ENCODE measurements around the gene ITGAL.
"Not testable (repeated sequence)": the region's sequence is repeated elsewhere in the genome, so short reads cannot be mapped to it uniquely, and the experiment has no call there.

ITGAL gene

GRCh38 chr16:30521873-30522641 is 49.5 kb downstream of the ITGAL start:
- ATAC-seq (ENCODE audit: low read depth), result no peak
- Histone ChIP-seq H3K36me3 (ENCODE audit: low read depth) (peaks cover 9% of the 10 kb centered on the region; the same call in 1 of the 2 replicates), H3K4me1 (ENCODE audit: insufficient read depth, poor library complexity, severe bottlenecking) (no peaks in the 10 kb centered on the region), H3K27me3 (ENCODE audit: insufficient read depth, poor library complexity, severe bottlenecking) (no peaks in the 10 kb centered on the region), H3K27ac (ENCODE audit: poor library complexity, severe bottlenecking) (no peak overlapping the region), H3K4me3 (ENCODE audit: severe bottlenecking) (no peak overlapping the region), H3K9me3 (ENCODE audit: severe bottlenecking) (no peaks in the 10 kb centered on the region)
- DNase-seq (ENCODE audit: low spot score), result no peak
- no peak for TF ChIP-seq CTCF (IDR thresholded peaks at IDR 0.05; ENCODE audit: poor library complexity, severe bottlenecking)

DNA sequence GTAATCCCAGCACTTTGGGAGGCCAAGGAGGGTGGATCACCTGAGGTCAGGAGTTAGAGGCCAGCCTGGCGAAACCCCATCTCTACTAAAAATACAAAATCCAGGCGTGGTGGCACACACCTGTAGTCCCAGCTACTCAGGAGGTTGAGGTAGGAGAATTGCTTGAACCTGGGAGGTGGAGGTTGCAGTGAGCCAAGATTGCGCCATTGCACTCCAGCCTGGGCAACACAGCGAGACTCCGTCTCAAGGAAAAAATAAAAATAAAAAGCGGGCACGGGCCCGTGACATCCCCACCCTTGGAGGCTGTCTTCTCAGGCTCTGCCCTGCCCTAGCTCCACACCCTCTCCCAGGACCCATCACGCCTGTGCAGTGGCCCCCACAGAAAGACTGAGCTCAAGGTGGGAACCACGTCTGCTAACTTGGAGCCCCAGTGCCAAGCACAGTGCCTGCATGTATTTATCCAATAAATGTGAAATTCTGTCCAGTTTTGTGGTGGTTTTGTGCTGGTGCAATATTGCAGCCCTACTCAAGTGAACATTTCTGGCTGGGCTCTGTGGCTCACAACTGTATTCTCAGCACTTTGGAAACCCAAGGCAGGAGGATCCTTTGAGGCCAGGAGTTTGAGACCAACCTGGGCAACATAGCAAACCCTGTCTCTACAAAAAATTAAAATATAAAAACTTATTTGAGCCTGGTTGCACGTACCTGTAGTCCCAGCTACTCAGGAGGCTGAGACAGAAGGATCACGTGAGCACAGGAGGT is 50.3 kb downstream of the ITGAL start:
- H3K4me3 ChIP-seq (ENCODE audit: severe bottlenecking), result not testable (repeated sequence)

DNA sequence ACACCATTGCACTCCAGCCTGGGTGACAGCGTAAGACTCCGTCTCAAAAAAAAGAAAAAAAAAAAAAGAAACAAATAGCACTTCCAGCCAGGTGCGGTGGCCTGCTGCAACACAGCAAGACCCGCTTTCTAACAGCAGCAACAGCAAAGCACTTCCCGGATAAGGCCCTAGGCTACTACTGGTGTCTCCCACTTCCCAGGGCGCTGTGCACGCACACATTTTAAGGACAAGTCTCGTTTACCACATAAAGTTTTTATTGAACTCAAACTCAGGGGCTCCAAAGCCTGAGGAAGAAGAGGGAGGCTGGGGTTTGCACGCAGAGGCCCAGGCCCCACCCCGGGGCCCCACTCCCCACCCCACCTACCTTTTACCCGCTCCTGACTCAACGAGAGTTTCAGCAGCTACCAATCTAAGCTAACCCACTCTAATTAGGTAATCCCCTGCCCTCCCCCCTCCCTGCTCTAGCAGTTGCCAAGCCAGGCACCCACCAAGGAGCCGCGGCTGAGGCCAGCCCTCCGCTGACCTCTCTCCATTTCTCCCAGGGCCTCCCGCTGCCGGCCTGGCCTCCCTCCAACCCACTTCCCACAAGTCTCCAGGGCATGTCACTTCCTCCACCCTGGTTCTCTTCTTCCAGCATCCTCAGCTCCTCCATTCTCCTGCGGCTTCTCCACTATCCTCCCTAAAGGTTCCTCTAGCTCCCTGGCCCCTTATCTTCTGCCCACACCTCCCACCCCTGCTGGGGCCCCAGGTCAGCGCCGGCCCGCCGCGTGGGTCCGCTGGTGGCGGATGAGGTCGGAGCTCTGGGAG is 51.4 kb downstream of the ITGAL start:
- Histone ChIP-seq H3K27me3 (ENCODE audit: insufficient read depth, poor library complexity, severe bottlenecking) (no peaks in the 10 kb centered on the region), H3K27ac (ENCODE audit: poor library complexity, severe bottlenecking) (no peak overlapping the region), H3K4me1 (ENCODE audit: insufficient read depth, poor library complexity, severe bottlenecking) (peaks cover 9% of the 10 kb centered on the region), H3K36me3 (ENCODE audit: low read depth) (peaks cover 9% of the 10 kb centered on the region; the same call in 1 of the 2 replicates), H3K4me3 (ENCODE audit: severe bottlenecking) (no peak overlapping the region), H3K9me3 (ENCODE audit: severe bottlenecking) (no peaks in the 10 kb centered on the region)
- TF ChIP-seq CTCF (IDR thresholded peaks at IDR 0.05; ENCODE audit: poor library complexity, severe bottlenecking), result no peak
- ATAC-seq (ENCODE audit: low read depth), result no peak
- DNase-seq (ENCODE audit: low spot score), result no peak

More for the DNA sequence above, 50.3 kb downstream of the ITGAL start:
- not testable (repeated sequence) for ATAC-seq (ENCODE audit: low read depth); H3K4me1 ChIP-seq (ENCODE audit: insufficient read depth, poor library complexity, severe bottlenecking); H3K36me3 ChIP-seq (ENCODE audit: low read depth); H3K27me3 ChIP-seq (ENCODE audit: insufficient read depth, poor library complexity, severe bottlenecking); H3K27ac ChIP-seq (ENCODE audit: poor library complexity, severe bottlenecking); H3K9me3 ChIP-seq (ENCODE audit: severe bottlenecking); DNase-seq (ENCODE audit: low spot score)

GRCh38 chr16:30524575-30525568 is 52.3 kb downstream of the ITGAL start:
- DNase-seq (ENCODE audit: low spot score) (no peak), ATAC-seq (ENCODE audit: low read depth) (no peak)
- H3K9me3 ChIP-seq (ENCODE audit: severe bottlenecking), result no peaks in the 10 kb centered on the region
- H3K4me3 ChIP-seq (ENCODE audit: severe bottlenecking), result no peak overlapping the region
- peaks cover 9% of the 10 kb centered on the region; the same call in 1 of the 2 replicates for H3K36me3 ChIP-seq (ENCODE audit: low read depth)
- no peak for TF ChIP-seq CTCF (IDR thresholded peaks at IDR 0.05; ENCODE audit: poor library complexity, severe bottlenecking)
- no peaks in the 10 kb centered on the region for H3K27me3 ChIP-seq (ENCODE audit: insufficient read depth, poor library complexity, severe bottlenecking)
- no peak overlapping the region for H3K27ac ChIP-seq (ENCODE audit: poor library complexity, severe bottlenecking)
- H3K4me1 ChIP-seq (ENCODE audit: insufficient read depth, poor library complexity, severe bottlenecking), result peaks cover 9% of the 10 kb centered on the region

Data from RWPE2 (cell line).